SK-N-MC (cell line): ENCODE measurements around the gene MS4A18.

Source experiments
- DNase-seq: peaks from one replicate; pipeline ENCODE4 v3.0.0-alpha.2; 2011; ENCODE audit warnings: low read depth, low spot score
- H3K27ac ChIP-seq: fragments of 200-600 bp; sonication (generic); 2 replicates; pipeline ENCODE4 v1.5.1; 2016; ENCODE audit warnings: mixed run types
- H3K36me3 ChIP-seq: fragments of 200-600 bp; sonication (generic); 2 replicates; pipeline ENCODE4 v1.6.1; 2017; ENCODE audit warnings: antibody characterized with exemption, low read length, mixed read lengths; ENCODE audit not compliant: insufficient read depth
- H3K4me3 ChIP-seq: fragments of 200-600 bp; sonication (generic); 2 replicates; pipeline ENCODE4 v1.5.1; 2016
- H3K9ac ChIP-seq: fragments of 200-600 bp; sonication (generic); 2 replicates; pipeline ENCODE4 v1.8.0; 2017; ENCODE audit warnings: mixed run types, mixed read lengths; ENCODE audit not compliant: insufficient read length
- H3K9me3 ChIP-seq: fragments of 200-600 bp; sonication (generic); 2 replicates; pipeline ENCODE4 v1.6.1; 2017; ENCODE audit warnings: low read depth, mild to moderate bottlenecking, antibody characterized with exemption, low read length, moderate library complexity, mixed read lengths
- EZH2 ChIP-seq: fragments of 200-600 bp; sonication (generic); IDR thresholded peaks from one replicate; pipeline ENCODE4 v1.6.1; 2017; ENCODE audit warnings: antibody characterized with exemption
- FOXP2 ChIP-seq: optimal IDR thresholded peaks from 2 replicates; pipeline ENCODE3; 2011; ENCODE audit warnings: mild to moderate bottlenecking, moderate library complexity; ENCODE audit not compliant: insufficient read depth; ENCODE audit errors: extremely low read length, control extremely low read depth
- POLR2AphosphoS5 ChIP-seq: IDR thresholded peaks from 2 replicates; pipeline ENCODE4 v1.6.1; 2012; ENCODE audit warnings: mild to moderate bottlenecking, low read depth, low read length, borderline replicate concordance

Gene MS4A18

DNA sequence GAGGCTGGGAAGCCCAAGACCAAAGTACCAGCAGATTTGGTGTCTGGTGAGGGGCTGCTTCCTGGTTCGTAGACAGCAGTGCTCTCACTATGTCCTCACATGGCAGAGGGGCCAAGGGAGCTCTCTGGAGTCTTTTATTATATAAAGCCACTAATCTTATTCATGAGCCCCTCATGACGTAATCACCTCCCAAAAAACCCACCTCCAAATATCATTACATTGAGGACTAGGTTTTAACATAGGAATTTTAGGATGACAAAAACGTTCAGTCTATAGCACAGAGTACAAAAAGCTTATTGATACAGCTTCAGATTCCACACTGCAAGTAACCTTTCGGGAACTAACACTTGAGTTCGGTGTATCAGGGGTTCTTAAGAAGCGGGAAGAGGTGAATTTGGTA is 4.1 kb upstream of the MS4A18 start:
- Histone ChIP-seq H3K9me3 (no peaks in the 10 kb centered on the region), H3K36me3 (no peaks in the 10 kb centered on the region), H3K27ac (no peak overlapping the region), H3K9ac (no peak overlapping the region), H3K4me3 (no peak overlapping the region)
- DNase-seq, result no peak
- TF ChIP-seq EZH2 (no peak), FOXP2 (no peak), POLR2AphosphoS5 (no peak)

DNA sequence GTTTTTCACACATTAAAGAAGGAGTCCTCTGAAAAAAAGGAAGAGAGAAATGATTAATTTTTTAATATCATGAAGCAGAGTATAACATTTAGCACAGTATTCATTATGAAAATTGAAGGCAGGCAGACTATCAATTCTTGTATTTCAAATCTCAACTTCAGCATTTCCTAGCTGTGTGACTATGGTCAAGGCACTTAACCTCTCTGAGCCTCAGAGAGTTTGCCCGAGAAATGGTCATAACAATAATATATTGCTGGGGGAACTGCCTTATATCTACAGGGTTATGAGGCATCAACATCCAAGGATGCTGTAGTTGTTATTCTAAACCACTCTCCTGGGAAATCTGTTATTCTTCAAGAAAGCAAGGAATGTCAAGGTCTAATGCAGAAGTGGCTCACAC is 1.1 kb downstream of the MS4A18 start:
- Histone ChIP-seq H3K36me3 (no peaks in the 10 kb centered on the region), H3K9ac (no peak overlapping the region), H3K9me3 (no peaks in the 10 kb centered on the region), H3K27ac (no peak overlapping the region), H3K4me3 (no peak overlapping the region)
- no peak for DNase-seq
- TF ChIP-seq FOXP2, result no peak
- TF ChIP-seq EZH2, result no peak
- no peak for TF ChIP-seq POLR2AphosphoS5

DNA sequence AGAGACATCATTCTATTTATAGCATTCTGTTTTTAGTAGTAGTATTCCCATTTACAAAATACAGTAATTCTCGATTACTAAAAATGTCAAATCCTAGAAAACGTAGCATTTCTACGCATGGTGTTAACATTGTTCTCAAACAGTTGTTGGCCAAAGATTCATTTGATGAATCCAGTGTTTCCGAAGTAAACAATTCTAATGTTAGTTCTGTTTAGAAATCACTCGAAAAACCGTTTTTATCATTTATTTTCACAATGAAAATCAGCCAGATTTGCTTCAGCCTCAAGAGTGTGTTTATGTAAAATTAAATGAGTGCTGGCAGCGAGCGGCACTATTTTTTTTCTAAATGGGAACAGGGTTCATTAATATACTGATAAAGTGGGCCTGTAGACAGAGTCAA is 7.1 kb downstream of the MS4A18 start:
- no peak for DNase-seq
- no peak for TF ChIP-seq FOXP2
- TF ChIP-seq EZH2, result no peak
- TF ChIP-seq POLR2AphosphoS5, result no peak
- Histone ChIP-seq H3K27ac (no peak overlapping the region), H3K9me3 (no peaks in the 10 kb centered on the region), H3K4me3 (no peak overlapping the region), H3K36me3 (no peaks in the 10 kb centered on the region), H3K9ac (no peak overlapping the region)

DNA sequence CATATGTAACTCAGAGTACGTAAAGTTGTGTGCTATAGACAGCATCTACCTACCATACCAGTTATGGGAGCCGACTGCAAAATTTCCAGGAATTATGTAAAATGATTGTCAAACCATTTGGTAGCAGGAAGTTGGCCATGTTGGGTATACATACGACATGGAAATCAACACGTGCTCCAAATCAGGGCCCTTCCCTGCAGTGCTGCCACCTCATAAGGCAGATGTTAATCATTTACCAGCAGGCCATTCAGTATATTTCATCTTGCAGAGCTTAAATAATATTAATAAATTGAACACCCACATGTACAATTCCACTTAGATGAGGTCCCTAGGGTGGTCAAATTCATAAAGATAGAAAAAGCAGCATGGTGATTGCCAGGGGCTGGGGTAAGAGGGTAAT is 9.8 kb downstream of the MS4A18 start:
- Histone ChIP-seq H3K36me3 (no peaks in the 10 kb centered on the region), H3K4me3 (no peak overlapping the region), H3K27ac (no peak overlapping the region), H3K9ac (no peak overlapping the region), H3K9me3 (no peaks in the 10 kb centered on the region)
- no peak for DNase-seq
- TF ChIP-seq EZH2, result no peak
- TF ChIP-seq FOXP2, result no peak
- TF ChIP-seq POLR2AphosphoS5, result no peak

DNA sequence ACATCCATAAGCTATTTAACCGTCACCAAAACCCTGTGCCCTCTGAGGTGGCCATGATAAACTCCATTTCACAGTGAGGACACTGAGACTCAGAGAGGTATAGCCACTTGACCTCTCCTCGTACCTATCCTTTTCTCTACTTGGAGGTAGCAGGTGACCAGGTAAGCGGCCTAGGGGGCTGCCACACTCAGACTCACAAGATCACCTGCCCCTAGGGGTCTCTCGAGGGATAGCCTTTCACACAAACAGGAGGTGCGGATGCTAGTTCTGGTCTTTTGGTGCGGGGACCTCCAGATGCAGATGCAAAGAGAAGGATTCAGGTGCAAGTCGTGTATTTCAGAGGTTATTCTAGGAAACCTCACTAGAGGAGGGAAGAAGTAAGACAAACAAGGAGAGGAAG is 14.6 kb downstream of the MS4A18 start:
- no peak overlapping the region for H3K27ac ChIP-seq
- TF ChIP-seq POLR2AphosphoS5, result no peak
- no peak for TF ChIP-seq EZH2
- TF ChIP-seq FOXP2, result no peak
- DNase-seq, result no peak
- H3K9ac ChIP-seq, result no peak overlapping the region
- no peaks in the 10 kb centered on the region for H3K36me3 ChIP-seq
- H3K4me3 ChIP-seq, result no peak overlapping the region
- no peaks in the 10 kb centered on the region for H3K9me3 ChIP-seq

DNA sequence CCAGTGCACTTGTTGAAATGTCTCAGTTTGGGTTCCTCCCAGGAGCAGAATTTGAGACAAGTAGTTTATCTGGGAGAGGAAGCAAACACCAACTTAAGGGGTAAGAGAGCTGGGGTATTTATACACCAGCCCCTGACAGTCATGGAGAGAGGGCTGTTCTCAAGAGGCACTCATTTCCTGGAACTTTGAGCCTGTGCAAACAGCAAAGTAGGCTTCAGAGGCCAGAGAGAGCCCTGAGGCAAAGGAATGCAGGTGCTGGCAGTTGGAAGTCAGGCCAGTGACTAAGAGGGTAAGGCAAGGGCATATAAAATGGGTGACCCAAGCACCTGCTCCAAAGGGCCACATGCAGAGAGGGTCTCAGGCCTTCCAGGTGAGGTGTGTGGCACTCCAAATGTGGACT is 16.1 kb downstream of the MS4A18 start:
- H3K9me3 ChIP-seq, result no peaks in the 10 kb centered on the region
- TF ChIP-seq EZH2 (no peak), POLR2AphosphoS5 (no peak), FOXP2 (no peak)
- no peaks in the 10 kb centered on the region for H3K36me3 ChIP-seq
- H3K27ac ChIP-seq, result no peak overlapping the region
- no peak for DNase-seq
- H3K9ac ChIP-seq, result no peak overlapping the region
- no peak overlapping the region for H3K4me3 ChIP-seq

DNA sequence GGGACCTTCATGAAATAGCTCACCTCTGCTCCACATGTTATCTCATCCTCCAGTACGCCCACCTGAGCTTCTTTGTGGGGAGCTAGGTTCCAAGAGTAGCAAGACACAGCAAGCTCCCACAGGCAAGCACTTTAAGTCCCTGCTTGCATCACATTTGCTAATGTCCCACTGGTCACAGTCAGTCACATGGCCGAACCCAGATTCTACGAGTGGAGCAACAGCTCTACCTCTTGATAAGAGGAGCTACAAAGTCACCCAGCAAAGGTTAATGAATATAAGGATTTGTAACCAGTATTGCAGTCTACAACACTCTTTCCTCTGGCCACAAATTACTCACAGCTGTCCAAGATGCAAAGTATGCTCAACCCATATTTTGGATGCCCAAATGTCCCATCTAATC is 16.9 kb downstream of the MS4A18 start:
- H3K9ac ChIP-seq, result no peak overlapping the region
- no peak overlapping the region for H3K4me3 ChIP-seq
- no peak for TF ChIP-seq POLR2AphosphoS5
- no peak for TF ChIP-seq EZH2
- TF ChIP-seq FOXP2, result no peak
- no peak for DNase-seq
- no peaks in the 10 kb centered on the region for H3K36me3 ChIP-seq
- no peak overlapping the region for H3K27ac ChIP-seq
- no peaks in the 10 kb centered on the region for H3K9me3 ChIP-seq

DNA sequence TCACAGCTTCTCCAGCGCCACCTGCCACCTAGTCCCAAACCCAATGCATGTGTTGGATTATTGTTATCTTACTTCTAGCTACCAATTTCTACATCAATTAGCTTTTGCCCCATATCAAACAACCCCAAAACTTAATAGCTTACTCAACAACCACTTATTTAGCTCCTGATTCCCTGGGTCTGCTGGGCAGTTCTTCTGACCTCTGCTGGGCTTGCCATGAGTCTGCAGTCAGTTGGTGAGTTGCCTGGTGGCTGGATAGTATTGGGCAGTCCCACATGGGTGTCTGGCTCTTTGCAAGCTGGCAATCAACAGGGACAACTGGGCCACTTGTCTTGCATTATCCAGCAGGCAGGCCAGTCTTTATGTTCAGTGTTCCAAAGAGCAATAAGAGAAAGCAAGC is 18.5 kb downstream of the MS4A18 start:
- H3K9me3 ChIP-seq, result no peaks in the 10 kb centered on the region
- H3K4me3 ChIP-seq, result no peak overlapping the region
- DNase-seq, result no peak
- H3K36me3 ChIP-seq, result no peaks in the 10 kb centered on the region
- H3K9ac ChIP-seq, result no peak overlapping the region
- no peak overlapping the region for H3K27ac ChIP-seq
- TF ChIP-seq POLR2AphosphoS5, result no peak
- no peak for TF ChIP-seq FOXP2
- no peak for TF ChIP-seq EZH2

DNA sequence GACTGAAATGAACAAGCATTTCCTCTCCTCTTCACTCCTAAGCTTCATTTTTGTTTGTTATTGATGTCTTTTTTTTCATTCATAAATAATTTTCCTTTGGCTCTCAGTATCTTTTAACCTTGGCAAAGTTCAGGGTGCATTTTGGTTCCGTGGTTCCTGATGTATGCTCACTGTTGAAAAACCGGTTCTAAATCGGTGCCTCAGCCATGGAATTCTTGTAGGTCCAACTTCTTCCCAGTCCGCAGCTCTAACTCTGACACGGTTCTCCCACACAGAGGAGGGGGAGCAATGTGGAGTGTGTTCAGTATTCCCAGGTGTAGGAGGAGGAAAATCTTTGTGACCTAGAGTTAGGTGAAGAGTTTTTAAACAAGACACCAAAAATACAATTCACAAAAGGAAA is 19.6 kb downstream of the MS4A18 start:
- H3K27ac ChIP-seq, result no peak overlapping the region
- H3K36me3 ChIP-seq, result no peaks in the 10 kb centered on the region

DNA sequence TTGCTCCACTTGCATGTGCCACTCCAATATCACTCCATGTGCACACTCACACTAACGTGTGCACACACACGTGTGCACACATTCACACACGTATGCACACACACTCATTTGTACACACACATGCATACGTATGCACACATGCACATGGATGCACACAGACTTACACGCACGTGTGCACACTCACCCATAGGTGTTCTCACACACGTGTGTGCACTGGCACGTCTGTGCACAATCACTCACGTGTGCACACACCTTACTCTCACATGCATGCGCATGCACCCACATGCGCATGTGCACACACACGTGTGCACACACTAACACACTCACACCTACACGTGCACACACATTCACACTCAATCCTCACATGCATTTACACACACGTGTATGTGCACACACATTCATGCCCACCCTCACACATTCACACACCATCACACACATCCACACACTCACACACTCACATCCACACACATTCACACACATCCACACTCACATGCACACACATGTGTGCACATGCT is 22.9 kb downstream of the MS4A18 start:
- Histone ChIP-seq H3K9me3 (no peaks in the 10 kb centered on the region), H3K9ac (no peak overlapping the region), H3K36me3 (no peaks in the 10 kb centered on the region), H3K27ac (no peak overlapping the region), H3K4me3 (no peak overlapping the region)
- no peak for DNase-seq
- no peak for TF ChIP-seq FOXP2
- TF ChIP-seq EZH2, result no peak
- no peak for TF ChIP-seq POLR2AphosphoS5

More for the DNA sequence above, 19.6 kb downstream of the MS4A18 start:
- no peak for DNase-seq
- Histone ChIP-seq H3K4me3 (no peak overlapping the region), H3K9ac (no peak overlapping the region), H3K9me3 (no peaks in the 10 kb centered on the region)
- TF ChIP-seq FOXP2 (no peak), POLR2AphosphoS5 (no peak), EZH2 (no peak)
